GM21576 (cell line): ENCODE data around the gene NR2F1-AS1.

Experiments used
- ATAC-seq: cut with Tn5 transposase; IDR thresholded peaks from one replicate; pipeline ENCODE4 v1.9.1; 2021; ENCODE audit warnings: mild to moderate bottlenecking, moderate library complexity; ENCODE audit not compliant: unreplicated experiment

The NR2F1-AS1 gene

GRCh38 chr5:93589829-93590215 lies 8.8 kb upstream of the NR2F1-AS1 start:
- no peak for ATAC-seq

DNA sequence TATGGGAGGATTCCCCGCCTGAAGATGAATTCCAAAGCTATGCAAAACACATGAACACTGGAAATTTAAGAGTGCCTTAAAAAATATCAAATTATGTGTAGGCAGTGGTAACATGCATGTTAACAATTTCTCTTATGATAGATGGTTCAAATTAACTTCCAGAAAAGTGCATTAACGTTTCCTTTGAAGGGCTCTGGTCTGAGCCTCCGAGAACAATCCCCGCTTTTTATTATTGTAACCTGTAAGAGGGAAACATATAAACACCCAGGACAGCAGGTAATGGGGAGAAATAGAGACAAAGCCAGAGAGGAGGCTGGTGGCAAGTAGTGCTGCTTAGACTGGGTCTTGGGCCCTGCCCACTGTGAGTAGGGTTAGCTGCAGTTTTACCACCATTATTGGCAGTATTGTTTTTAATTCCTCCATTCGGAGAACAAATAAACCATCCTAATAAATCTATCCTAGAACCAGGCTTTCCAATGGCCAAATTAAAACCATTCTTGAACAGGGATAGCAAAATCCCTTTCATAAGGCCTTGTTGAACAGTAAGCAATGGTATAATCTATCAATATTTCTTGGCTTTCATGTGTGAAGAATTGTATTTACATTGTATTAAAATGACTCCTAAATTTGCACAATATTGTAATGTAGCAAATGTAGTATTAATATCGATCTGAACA lies 8.3 kb upstream of the NR2F1-AS1 start:
- no peak for ATAC-seq

- no peak for ATAC-seq
Measured at GRCh38 chr5:93588352-93589151, 7.5 kb upstream of the NR2F1-AS1 start.

DNA sequence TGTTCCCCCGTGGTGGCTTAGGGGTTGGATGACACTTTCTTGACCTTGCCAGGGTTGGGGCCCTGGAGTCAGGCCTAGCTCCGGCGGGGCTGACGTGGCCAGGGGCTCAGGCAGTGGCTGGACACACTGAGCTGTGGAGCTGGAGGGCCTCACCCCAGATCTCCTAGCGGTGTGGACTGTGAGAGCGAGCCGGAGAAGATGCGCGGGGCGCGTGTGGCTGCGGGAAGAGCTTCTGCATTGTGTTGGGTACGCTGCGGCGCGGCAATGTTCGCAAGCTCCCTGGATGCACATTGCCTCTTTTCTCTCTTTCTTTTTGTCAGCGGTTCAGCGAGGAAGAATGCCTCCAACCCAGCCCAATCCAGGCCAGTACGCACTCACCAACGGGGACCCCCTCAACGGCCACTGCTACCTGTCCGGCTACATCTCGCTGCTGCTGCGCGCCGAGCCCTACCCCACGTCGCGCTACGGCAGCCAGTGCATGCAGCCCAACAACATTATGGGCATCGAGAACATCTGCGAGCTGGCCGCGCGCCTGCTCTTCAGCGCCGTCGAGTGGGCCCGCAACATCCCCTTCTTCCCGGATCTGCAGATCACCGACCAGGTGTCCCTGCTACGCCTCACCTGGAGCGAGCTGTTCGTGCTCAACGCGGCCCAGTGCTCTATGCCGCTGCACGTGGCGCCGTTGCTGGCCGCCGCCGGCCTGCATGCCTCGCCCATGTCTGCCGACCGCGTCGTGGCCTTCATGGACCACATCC lies 6.8 kb upstream of the NR2F1-AS1 start:
- no peak for ATAC-seq

DNA sequence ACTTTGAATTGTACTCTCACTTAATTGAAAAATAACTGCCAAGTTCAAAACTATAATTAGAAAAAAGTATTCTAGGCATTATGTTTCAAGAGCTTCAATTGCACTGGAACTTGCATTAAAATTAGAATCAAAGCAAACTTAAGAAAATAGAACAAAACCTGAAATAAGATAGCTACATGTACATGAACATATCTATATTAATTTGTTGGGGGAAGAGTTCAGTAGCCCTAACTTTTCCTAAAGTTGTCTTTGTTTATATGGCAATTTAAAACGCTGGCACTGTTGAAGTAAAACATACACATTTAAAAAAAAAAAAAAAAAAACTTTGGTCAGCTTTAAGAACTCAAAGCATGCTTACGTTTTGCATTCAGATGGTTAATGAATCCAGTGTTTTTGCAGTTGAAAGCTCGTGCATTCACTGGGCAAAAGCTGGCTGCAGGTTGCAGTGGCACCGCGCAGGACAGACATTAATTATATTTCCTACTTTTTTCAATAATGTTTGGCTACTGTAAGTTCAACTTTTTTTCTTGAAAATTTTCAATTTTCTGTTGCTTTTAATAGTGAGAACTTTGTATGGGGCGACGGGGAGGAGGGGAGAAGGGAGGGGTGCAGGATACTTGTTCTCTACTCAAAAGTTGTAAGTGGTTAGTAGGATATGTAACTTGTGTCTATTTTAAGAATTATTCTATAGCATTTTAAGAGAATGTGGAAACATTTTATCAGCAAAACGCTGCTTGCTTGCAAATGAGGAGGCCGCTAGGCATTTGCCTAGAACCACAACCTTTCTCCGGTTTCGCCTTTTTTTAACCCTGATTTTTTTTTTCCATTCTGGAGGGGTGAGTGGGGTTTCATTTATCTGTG lies 5.9 kb upstream of the NR2F1-AS1 start:
- no peak for ATAC-seq

- ATAC-seq: no peak
Measured at GRCh38 chr5:93585767-93586385, 4.9 kb upstream of the NR2F1-AS1 start.

DNA sequence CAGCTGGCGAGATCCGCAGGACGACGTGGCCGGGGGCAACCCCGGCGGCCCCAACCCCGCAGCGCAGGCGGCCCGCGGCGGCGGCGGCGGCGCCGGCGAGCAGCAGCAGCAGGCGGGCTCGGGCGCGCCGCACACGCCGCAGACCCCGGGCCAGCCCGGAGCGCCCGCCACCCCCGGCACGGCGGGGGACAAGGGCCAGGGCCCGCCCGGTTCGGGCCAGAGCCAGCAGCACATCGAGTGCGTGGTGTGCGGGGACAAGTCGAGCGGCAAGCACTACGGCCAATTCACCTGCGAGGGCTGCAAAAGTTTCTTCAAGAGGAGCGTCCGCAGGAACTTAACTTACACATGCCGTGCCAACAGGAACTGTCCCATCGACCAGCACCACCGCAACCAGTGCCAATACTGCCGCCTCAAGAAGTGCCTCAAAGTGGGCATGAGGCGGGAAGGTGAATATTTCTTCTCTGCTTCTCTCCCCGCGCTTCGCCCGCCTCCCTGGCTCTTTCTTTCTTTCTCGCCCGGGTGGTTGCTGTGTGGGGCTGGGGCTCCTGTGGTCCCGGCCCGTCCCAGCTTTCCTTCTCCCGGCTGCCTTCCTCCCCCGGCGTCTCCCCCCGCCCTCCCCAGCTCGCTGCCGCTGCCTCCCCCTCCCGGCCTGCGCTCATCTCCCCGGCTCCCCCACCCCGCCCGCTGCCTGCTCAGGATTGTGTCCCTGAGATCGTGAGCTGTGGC lies 4.2 kb upstream of the NR2F1-AS1 start:
- ATAC-seq: no peak

- ATAC-seq: no peak
Measured at GRCh38 chr5:93584596-93585040, 3.6 kb upstream of the NR2F1-AS1 start.

- peak; percentile 28 for ATAC-seq
Measured at GRCh38 chr5:93583768-93584595, 3.0 kb upstream of the NR2F1-AS1 start.

DNA sequence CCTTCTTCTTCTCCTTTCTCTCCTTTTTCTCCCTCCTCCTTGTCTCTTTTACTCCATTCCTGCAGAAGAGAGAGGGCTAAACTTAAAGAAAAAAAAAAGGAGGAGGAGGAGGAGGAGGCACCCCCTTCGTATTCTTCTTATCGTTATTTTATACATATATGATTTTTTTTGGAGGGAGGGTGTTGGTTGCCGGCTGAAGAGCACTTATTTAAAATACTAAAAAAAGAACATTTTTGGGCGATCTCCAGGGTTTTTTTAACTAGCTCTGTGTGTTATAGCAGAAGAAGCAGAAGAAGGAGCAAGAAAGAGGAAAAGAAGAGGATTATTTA lies 2.4 kb upstream of the NR2F1-AS1 start:
- ATAC-seq: no peak

DNA sequence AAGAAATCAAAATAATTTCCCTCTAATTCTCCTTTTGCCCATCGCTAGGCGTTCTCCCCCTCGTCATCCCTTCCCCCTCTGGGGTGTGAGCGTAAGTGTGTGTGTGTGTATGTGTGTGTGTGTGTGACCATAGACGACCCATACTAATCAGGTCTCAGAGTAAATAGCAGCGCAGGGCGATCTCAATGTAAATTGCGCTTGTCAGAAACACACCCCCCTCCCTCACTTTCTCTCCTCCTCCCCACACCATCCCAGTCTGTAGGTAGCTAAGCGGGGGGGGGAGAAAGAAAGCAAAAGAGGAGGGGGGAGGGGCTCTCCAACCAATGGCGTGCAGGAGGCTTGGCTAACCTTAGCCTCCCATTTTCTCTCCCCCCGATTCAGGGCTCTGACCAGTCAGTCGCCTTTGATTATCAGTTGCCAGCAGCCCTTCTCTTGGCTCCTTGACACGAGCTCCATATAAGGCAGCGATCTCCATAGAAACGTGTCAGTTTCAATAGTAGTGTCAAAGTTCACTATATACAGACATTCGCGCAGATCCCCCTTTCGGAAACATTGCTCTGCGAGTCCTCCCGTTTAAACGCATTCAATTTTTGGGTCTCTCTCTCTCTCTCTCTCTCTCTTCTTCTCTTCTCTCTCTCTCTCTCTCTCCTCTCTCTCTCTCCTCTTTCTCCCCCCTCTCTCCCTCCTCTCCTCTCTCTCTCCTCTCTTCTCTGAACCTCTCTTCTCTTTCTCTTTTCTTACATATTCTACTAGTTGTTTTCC lies 1.8 kb upstream of the NR2F1-AS1 start, which contains the start of gene NR2F1:
TSS of gene NR2F1 (plus strand) at position 546 of the 762 bp plus-strand sequence. CDS start 1,802 bp downstream, outside the sequence.
- ATAC-seq: no peak

GRCh38 chr5:93582167-93582462 lies 1.1 kb upstream of the NR2F1-AS1 start:
- no peak for ATAC-seq

DNA sequence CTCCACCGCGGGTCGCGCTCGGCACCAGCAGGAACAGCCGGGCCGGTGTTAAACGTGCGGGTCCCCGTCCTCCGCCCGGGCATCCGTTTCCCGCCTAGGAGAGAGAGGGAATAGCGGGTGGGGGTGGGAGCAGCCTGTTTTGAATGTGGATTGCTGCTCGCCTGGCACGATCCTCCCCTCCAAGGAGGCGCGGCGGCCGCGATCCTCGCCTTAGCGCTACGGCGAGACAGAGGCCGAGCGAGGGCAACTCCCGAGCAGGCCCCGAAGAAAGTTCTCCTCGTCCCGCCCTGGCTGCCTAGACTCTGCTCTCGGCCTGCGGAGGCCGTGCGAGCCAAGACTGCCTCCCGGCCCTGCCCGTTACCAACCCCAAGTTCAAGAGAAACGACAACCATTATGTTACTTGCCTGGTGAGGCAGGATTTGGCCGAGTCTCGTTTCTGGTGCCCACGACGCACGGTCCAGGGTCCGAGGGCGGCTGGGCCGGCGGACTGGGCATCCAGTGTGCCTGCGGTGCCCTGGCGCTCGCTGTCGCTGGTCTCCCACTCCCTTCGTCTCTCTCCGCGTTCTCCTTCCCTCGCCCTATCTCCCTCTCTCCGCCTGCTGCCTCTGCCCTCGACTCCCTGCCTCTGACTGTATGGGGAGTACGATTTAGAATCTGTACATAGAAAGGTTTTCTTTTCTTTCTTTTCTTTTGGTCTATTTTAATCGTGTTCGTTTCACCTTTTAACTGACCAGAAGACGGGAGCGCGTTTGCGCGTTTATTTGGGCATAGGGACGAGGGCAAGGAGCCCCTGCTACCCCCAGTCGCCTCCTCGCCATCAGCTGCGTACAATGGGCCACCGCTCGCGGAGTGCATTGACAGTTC lies 724 bp downstream of the NR2F1-AS1 start:
- ATAC-seq: no peak

DNA sequence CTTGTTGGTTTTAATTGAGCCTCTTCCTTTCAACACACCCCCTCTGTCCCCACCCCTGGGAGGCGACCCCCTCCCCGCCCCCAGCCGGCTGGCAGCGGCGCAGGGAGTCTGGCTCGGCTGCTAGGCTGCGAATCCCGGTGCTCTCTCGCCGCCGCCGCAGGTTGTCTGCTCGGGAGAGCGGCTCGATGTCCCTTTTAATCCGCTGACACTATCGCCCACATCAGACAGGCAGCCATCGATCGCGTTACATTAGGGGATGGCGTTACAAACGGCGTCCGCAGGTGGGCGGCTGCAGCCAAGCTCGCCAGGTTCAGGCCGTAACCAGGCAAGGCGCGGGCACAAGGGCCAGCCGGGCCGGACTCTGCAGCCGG lies 1.3 kb downstream of the NR2F1-AS1 start:
- ATAC-seq: no peak

DNA sequence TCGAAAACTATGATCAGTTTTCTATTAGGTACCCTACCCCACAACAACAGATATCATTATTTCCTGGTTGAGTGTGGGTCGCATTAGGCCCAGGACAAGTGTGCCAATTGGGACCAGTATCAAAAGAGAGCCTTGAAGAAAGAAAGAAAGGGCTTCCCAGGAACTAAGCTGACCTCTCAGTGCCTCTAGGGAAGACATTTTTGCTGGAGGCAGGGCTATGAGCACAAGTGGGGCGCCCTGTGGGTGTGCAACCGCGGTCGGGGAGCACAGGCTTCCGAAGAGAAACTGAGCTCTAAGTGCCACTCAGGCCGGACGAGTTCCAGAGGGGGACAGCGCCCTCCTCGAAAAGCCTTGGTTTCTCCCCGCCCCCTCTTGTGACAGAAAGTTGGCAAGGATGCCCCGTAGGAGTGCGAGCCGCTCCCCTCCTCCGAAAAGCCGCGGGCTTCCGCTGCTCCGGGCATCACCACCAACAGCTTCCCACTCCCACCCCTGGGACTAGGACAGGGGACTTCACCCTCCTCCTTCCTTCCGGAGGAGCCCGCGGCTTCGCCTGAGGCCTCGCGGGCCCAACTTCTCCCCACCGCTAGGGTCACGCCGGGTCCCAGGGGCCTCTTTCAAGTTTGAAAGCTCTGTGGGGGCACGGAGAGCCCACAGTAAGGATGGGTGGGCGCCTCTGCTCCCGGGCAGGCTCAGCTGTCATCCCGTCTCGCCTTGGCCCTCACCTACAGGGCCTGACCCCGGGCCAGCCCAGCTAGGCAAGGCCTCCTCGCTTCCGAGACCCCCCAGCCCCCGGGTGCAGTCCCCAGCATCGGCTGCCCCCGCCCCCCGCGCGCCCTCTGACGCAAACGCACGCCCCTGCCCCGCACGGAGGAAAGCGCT lies 2.0 kb downstream of the NR2F1-AS1 start:
- no peak for ATAC-seq
